ENCODE measurements around the gene VCY.
"Not testable (repeated sequence)": the region's sequence is repeated elsewhere in the genome, so short reads cannot be mapped to it uniquely, and the experiment has no call there.

Gene VCY

GRCh38 chrY:13986373-13986772 lies at the start of gene VCY:
Gene VCY, minus strand, starts transcription at chrY:13986473. Its CDS starts 33 bp downstream, at chrY:13986440.
- DNase-seq (ENCODE audit: low read depth, low spot score): not testable (repeated sequence)

GRCh38 chrY:14030395-14030794 lies 44.1 kb upstream of the VCY start:
- DNase-seq (ENCODE audit: low read depth, low spot score): not testable (repeated sequence)

- not testable (repeated sequence) for DNase-seq (ENCODE audit: low read depth, low spot score)
Measured at GRCh38 chrY:14011916-14012315, 25.6 kb upstream of the VCY start.

- not testable (repeated sequence) for DNase-seq (ENCODE audit: low read depth, low spot score)
Measured at GRCh38 chrY:13942406-13942805, 43.9 kb downstream of the VCY start.
